ENCODE results near the gene CLCN7. TPM values are rescaled to one million over a fixed set of nuclear protein-coding genes. Genes with fewer than 3 reads are reported as not detected.

The CLCN7 gene
- total and polyA plus RNA-seq, 2 of the 13 experiments (the other 11 are each of a cell fraction or from before 2014, with no cell fraction given), result 24.6 to 25.1 TPM

DNA sequence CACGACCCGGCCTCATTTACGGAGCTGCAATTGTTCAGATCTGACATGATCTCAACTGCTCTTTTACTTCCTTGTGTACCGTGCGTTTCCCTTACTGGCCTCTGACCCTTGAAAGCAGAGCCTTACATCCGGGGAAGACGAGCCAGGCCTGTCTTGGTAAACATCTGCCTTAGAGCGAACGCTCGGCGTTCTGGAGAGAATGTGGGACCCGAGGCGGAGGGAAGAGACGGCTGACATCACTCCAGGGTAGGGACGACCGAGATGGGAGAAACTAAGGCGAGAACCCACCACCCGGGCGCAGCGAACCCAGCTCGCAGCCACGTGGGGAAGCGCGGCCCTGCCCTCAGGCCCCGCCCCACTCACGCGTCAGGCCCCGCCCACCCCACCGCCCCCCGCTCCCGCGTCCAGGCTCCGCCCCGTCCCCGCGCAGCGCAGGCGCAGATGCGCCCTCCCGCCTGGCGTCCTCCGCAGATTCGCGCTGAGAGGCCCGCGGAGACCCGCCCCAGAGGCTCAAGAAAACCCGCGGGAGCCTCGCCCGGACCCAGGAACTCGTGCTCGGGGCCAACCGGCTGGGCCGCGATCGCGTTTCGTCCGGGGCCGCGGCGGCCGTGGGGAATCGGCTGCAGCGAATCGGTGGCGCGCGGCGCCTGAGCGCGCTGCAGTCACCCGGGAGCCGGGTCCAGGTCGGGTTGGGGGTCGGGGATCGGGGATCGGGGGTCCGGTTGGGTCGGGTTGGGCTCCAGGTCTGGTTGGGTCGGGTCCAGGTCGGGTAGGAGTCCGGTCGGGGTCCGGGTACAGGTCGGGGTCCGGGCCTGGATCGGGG, 18.3 kb upstream of the CLCN7 start, which contains the start of gene TELO2 (continued):
- TF ChIP-seq CHD4 (IDR thresholded peaks at IDR 0.05; ENCODE audit: borderline replicate concordance, low read length) (no peak), ZNF354B (CRISPR knock-in tag; IDR thresholded peaks at IDR 0.05) (no peak), AHR (CRISPR knock-in tag; IDR thresholded peaks at IDR 0.05) (no peak), ZNF747 (CRISPR knock-in tag; IDR thresholded peaks at IDR 0.05; ENCODE audit: borderline replicate concordance) (no peak), ZBTB42 (CRISPR knock-in tag; IDR thresholded peaks at IDR 0.05) (peak; percentile 19; the same call in 1 of the 2 replicates), RFX1 (IDR thresholded peaks at IDR 0.05) (no peak), NONO (IDR thresholded peaks at IDR 0.05) (no peak), NONO (CRISPR knock-in tag; conservative IDR thresholded peaks at IDR 0.05) (peak; percentile 62; the same call in 1 of the 2 replicates)
- TF ChIP-seq, protein P1, sequence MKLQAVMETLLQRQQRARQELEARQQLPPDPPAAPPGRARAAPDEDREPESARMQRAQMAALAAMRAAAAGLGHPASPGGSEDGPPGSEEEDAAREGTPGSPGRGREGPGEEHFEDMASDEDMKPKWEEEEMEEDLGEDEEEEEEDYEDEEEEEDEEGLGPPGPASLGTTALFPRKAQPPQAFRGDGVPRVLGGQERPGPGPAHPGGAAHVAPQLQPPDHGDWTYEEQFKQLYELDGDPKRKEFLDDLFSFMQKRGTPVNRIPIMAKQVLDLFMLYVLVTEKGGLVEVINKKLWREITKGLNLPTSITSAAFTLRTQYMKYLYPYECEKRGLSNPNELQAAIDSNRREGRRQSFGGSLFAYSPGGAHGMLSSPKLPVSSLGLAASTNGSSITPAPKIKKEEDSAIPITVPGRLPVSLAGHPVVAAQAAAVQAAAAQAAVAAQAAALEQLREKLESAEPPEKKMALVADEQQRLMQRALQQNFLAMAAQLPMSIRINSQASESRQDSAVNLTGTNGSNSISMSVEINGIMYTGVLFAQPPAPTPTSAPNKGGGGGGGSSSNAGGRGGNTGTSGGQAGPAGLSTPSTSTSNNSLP (IDR thresholded peaks at IDR 0.05; ENCODE audit: low read depth, low read length), result no peak
- TF ChIP-seq, protein P2, sequence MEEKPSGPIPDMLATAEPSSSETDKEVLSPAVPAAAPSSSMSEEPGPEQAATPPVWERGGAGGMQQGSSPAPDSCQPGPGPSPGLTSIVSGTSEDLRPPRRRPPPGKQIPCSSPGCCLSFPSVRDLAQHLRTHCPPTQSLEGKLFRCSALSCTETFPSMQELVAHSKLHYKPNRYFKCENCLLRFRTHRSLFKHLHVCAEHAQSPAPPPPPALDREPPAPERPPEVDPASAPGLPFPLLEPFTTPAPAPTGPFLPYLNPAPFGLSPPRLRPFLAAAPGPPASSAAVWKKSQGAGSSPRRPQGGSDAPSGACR (CRISPR knock-in tag; IDR thresholded peaks at IDR 0.05), result no peak
- TF ChIP-seq, protein P3, sequence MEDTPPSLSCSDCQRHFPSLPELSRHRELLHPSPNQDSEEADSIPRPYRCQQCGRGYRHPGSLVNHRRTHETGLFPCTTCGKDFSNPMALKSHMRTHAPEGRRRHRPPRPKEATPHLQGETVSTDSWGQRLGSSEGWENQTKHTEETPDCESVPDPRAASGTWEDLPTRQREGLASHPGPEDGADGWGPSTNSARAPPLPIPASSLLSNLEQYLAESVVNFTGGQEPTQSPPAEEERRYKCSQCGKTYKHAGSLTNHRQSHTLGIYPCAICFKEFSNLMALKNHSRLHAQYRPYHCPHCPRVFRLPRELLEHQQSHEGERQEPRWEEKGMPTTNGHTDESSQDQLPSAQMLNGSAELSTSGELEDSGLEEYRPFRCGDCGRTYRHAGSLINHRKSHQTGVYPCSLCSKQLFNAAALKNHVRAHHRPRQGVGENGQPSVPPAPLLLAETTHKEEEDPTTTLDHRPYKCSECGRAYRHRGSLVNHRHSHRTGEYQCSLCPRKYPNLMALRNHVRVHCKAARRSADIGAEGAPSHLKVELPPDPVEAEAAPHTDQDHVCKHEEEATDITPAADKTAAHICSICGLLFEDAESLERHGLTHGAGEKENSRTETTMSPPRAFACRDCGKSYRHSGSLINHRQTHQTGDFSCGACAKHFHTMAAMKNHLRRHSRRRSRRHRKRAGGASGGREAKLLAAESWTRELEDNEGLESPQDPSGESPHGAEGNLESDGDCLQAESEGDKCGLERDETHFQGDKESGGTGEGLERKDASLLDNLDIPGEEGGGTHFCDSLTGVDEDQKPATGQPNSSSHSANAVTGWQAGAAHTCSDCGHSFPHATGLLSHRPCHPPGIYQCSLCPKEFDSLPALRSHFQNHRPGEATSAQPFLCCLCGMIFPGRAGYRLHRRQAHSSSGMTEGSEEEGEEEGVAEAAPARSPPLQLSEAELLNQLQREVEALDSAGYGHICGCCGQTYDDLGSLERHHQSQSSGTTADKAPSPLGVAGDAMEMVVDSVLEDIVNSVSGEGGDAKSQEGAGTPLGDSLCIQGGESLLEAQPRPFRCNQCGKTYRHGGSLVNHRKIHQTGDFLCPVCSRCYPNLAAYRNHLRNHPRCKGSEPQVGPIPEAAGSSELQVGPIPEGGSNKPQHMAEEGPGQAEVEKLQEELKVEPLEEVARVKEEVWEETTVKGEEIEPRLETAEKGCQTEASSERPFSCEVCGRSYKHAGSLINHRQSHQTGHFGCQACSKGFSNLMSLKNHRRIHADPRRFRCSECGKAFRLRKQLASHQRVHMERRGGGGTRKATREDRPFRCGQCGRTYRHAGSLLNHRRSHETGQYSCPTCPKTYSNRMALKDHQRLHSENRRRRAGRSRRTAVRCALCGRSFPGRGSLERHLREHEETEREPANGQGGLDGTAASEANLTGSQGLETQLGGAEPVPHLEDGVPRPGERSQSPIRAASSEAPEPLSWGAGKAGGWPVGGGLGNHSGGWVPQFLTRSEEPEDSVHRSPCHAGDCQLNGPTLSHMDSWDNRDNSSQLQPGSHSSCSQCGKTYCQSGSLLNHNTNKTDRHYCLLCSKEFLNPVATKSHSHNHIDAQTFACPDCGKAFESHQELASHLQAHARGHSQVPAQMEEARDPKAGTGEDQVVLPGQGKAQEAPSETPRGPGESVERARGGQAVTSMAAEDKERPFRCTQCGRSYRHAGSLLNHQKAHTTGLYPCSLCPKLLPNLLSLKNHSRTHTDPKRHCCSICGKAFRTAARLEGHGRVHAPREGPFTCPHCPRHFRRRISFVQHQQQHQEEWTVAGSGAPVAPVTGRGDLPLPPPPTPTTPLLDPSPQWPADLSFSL (CRISPR knock-in tag; IDR thresholded peaks at IDR 0.05), result no peak
- TF ChIP-seq, protein P4, sequence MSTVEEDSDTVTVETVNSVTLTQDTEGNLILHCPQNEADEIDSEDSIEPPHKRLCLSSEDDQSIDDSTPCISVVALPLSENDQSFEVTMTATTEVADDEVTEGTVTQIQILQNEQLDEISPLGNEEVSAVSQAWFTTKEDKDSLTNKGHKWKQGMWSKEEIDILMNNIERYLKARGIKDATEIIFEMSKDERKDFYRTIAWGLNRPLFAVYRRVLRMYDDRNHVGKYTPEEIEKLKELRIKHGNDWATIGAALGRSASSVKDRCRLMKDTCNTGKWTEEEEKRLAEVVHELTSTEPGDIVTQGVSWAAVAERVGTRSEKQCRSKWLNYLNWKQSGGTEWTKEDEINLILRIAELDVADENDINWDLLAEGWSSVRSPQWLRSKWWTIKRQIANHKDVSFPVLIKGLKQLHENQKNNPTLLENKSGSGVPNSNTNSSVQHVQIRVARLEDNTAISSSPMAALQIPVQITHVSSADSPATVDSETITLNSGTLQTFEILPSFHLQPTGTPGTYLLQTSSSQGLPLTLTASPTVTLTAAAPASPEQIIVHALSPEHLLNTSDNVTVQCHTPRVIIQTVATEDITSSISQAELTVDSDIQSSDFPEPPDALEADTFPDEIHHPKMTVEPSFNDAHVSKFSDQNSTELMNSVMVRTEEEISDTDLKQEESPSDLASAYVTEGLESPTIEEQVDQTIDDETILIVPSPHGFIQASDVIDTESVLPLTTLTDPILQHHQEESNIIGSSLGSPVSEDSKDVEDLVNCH (CRISPR knock-in tag; IDR thresholded peaks at IDR 0.05), result no peak
- TF ChIP-seq, protein P5, sequence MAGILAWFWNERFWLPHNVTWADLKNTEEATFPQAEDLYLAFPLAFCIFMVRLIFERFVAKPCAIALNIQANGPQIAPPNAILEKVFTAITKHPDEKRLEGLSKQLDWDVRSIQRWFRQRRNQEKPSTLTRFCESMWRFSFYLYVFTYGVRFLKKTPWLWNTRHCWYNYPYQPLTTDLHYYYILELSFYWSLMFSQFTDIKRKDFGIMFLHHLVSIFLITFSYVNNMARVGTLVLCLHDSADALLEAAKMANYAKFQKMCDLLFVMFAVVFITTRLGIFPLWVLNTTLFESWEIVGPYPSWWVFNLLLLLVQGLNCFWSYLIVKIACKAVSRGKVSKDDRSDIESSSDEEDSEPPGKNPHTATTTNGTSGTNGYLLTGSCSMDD (CRISPR knock-in tag; IDR thresholded peaks at IDR 0.05), result no peak
- TF ChIP-seq, protein P6, sequence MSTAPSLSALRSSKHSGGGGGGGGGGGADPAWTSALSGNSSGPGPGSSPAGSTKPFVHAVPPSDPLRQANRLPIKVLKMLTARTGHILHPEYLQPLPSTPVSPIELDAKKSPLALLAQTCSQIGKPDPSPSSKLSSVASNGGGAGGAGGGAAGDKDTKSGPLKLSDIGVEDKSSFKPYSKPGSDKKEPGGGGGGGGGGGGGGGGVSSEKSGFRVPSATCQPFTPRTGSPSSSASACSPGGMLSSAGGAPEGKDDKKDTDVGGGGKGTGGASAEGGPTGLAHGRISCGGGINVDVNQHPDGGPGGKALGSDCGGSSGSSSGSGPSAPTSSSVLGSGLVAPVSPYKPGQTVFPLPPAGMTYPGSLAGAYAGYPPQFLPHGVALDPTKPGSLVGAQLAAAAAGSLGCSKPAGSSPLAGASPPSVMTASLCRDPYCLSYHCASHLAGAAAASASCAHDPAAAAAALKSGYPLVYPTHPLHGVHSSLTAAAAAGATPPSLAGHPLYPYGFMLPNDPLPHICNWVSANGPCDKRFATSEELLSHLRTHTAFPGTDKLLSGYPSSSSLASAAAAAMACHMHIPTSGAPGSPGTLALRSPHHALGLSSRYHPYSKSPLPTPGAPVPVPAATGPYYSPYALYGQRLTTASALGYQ (CRISPR knock-in tag; IDR thresholded peaks at IDR 0.05), result 0 out of 2 replicates have a peak, but pooled peaks have one; percentile 30
